H9 (cell line): ENCODE results near the gene ATF3. TPM values are rescaled to one million over a fixed set of nuclear protein-coding genes. Genes with fewer than 3 reads are reported as not detected.

ENCODE experiments used
- DNase-seq: peaks from one replicate; pipeline ENCODE4 v3.0.0-alpha.2; 2017
- H2AFZ ChIP-seq: one replicate; pipeline ENCODE4 v1.6.1; 2013; ENCODE audit warnings: mild to moderate bottlenecking, low read length, control low read depth, moderate library complexity
- H2AK5ac ChIP-seq: 2 replicates; pipeline ENCODE4 v1.6.1; 2013; ENCODE audit warnings: low read length, control low read depth, mixed read lengths; ENCODE audit not compliant: insufficient read length
- H2BK120ac ChIP-seq: one replicate; pipeline ENCODE4 v1.6.1; 2013; ENCODE audit warnings: low read depth, mild to moderate bottlenecking, low read length, control low read depth, inconsistent platforms; ENCODE audit not compliant: poor library complexity, severe bottlenecking
- H2BK12ac ChIP-seq: 2 replicates; pipeline ENCODE4 v1.6.1; 2013; ENCODE audit warnings: low read length, control low read depth, mixed read lengths, low read depth; ENCODE audit not compliant: insufficient read length
- H2BK15ac ChIP-seq: 2 replicates; pipeline ENCODE4 v1.6.1; 2013; ENCODE audit warnings: low read depth, low read length, control low read depth
- H2BK20ac ChIP-seq: one replicate; pipeline ENCODE4 v1.6.1; 2013; ENCODE audit warnings: low read depth, mild to moderate bottlenecking, low read length, control low read depth, inconsistent platforms; ENCODE audit not compliant: poor library complexity, severe bottlenecking
- H2BK5ac ChIP-seq: 2 replicates; pipeline ENCODE4 v1.6.1; 2013; ENCODE audit warnings: low read length, control low read depth, mixed read lengths; ENCODE audit not compliant: insufficient read length
- H3K14ac ChIP-seq: 2 replicates; pipeline ENCODE4 v1.6.1; 2013; ENCODE audit warnings: low read length, control low read depth; ENCODE audit not compliant: insufficient read depth
- H3K18ac ChIP-seq: 2 replicates; pipeline ENCODE4 v1.6.1; 2013; ENCODE audit warnings: low read depth, mild to moderate bottlenecking, mixed read lengths, low read length, control low read depth; ENCODE audit not compliant: insufficient read length
- H3K23ac ChIP-seq: 2 replicates; pipeline ENCODE4 v1.6.1; 2013; ENCODE audit warnings: low read length, control low read depth, mixed read lengths, low read depth; ENCODE audit not compliant: insufficient read length
- H3K23me2 ChIP-seq: 2 replicates; pipeline ENCODE4 v1.6.1; 2013; ENCODE audit warnings: low read depth, mild to moderate bottlenecking, mixed read lengths, low read length, control low read depth; ENCODE audit not compliant: insufficient read length, poor library complexity, severe bottlenecking
- H3K27ac ChIP-seq: 2 replicates; pipeline ENCODE4 v1.5.1; 2013; ENCODE audit warnings: low read length, control low read depth, mixed read lengths, low read depth; ENCODE audit not compliant: insufficient read length
- H3K27me3 ChIP-seq: 2 replicates; pipeline ENCODE4 v1.6.1; 2013; ENCODE audit warnings: low read length, control low read depth, inconsistent platforms; ENCODE audit not compliant: insufficient read depth
- H3K4ac ChIP-seq: 2 replicates; pipeline ENCODE4 v1.6.1; 2013; ENCODE audit warnings: low read depth, mild to moderate bottlenecking, control low read depth, inconsistent platforms, low read length, moderate library complexity
- H3K4me1 ChIP-seq: 2 replicates; pipeline ENCODE4 v1.6.1; 2013; ENCODE audit warnings: low read length, control low read depth, inconsistent platforms; ENCODE audit not compliant: insufficient read depth
- H3K4me2 ChIP-seq: 2 replicates; pipeline ENCODE4 v1.6.1; 2013; ENCODE audit warnings: low read length, control low read depth, mixed read lengths; ENCODE audit not compliant: insufficient read length, insufficient read depth
- H3K56ac ChIP-seq: 2 replicates; pipeline ENCODE4 v1.6.1; 2013; ENCODE audit warnings: low read depth, mild to moderate bottlenecking, mixed read lengths, low read length, control low read depth; ENCODE audit not compliant: insufficient read length
- H3K79me1 ChIP-seq: 2 replicates; pipeline ENCODE4 v1.6.1; 2013; ENCODE audit warnings: low read depth, mild to moderate bottlenecking, moderate library complexity, low read length, control low read depth, inconsistent platforms; ENCODE audit not compliant: insufficient read depth, poor library complexity, severe bottlenecking
- H3K79me2 ChIP-seq: 2 replicates; pipeline ENCODE4 v1.6.1; 2013; ENCODE audit warnings: low read length, control low read depth, inconsistent platforms; ENCODE audit not compliant: insufficient read depth
- H3K9ac ChIP-seq: 2 replicates; pipeline ENCODE4 v1.6.1; 2013; ENCODE audit warnings: low read length, control low read depth, mixed read lengths; ENCODE audit not compliant: insufficient read length; ENCODE audit errors: extremely low read depth
- H3K9me3 ChIP-seq: one replicate; pipeline ENCODE4 v1.6.1; 2013; ENCODE audit warnings: low read depth, low read length, inconsistent platforms; ENCODE audit not compliant: control insufficient read depth
- H3T11ph ChIP-seq: one replicate; pipeline ENCODE4 v1.6.1; 2013; ENCODE audit warnings: mild to moderate bottlenecking, low read length, control low read depth, inconsistent platforms
- H4K20me1 ChIP-seq: one replicate; pipeline ENCODE4 v1.6.1; 2013; ENCODE audit not compliant: control insufficient read depth, insufficient read length, insufficient read depth
- H4K5ac ChIP-seq: 2 replicates; pipeline ENCODE4 v1.6.1; 2013; ENCODE audit warnings: low read depth, mild to moderate bottlenecking, mixed read lengths, low read length, control low read depth; ENCODE audit not compliant: insufficient read length
- H4K8ac ChIP-seq: replicated peaks from 2 replicates; pipeline ENCODE4 v1.6.1; 2013; ENCODE audit warnings: low read length, control low read depth, mixed read lengths, low read depth; ENCODE audit not compliant: insufficient read length
- H4K91ac ChIP-seq: 2 replicates; pipeline ENCODE4 v1.6.1; 2013; ENCODE audit warnings: low read depth, mild to moderate bottlenecking, moderate library complexity, mixed read lengths, low read length, control low read depth; ENCODE audit not compliant: insufficient read length
- H3K27ac Mint-ChIP-seq, 3 experiments: 2 replicates in 2 of 3; 3 replicates in 1 of 3; pipeline ENCODE4 v1.8.0; 2020 to 2021; ENCODE audit warnings: mixed read lengths in 3 of 3, mild to moderate bottlenecking in 1 of 3, moderate library complexity in 1 of 3
- H3K27me3 Mint-ChIP-seq: 2 replicates; pipeline ENCODE4 v1.8.0; 2021; ENCODE audit warnings: low read depth, mild to moderate bottlenecking, moderate library complexity, mixed read lengths
- H3K36me3 Mint-ChIP-seq, 3 experiments: 2 replicates in 2 of 3; 3 replicates in 1 of 3; pipeline ENCODE4 v1.8.0; 2020 to 2021; ENCODE audit warnings: low read depth in 3 of 3, mixed read lengths in 3 of 3; ENCODE audit not compliant: insufficient read depth in 1 of 3
- H3K4me1 Mint-ChIP-seq, 2 experiments: 2 replicates each; pipeline ENCODE4 v1.8.0; 2020; ENCODE audit warnings: mixed read lengths in 2 of 2
- H3K4me3 Mint-ChIP-seq, 2 experiments: 2 replicates in 1 of 2; 3 replicates in 1 of 2; pipeline ENCODE4 v1.8.0; 2020 to 2021; ENCODE audit warnings: mild to moderate bottlenecking in 2 of 2, mixed read lengths in 2 of 2, moderate library complexity in 1 of 2
- H3K9me3 Mint-ChIP-seq, 2 experiments: 2 replicates in 1 of 2; 3 replicates in 1 of 2; pipeline ENCODE4 v1.8.0; 2020; ENCODE audit warnings: mild to moderate bottlenecking in 2 of 2, mixed read lengths in 2 of 2, moderate library complexity in 1 of 2
- CTCF ChIP-seq: fragments of 200-600 bp; sonication (generic); conservative IDR thresholded peaks from 3 replicates; pipeline ENCODE4 v1.8.0; 2021; ENCODE audit warnings: antibody characterized with exemption, mild to moderate bottlenecking
- WGBS: extraction: QIAGEN DNeasy Blood & Tissue Kit; methylation state at CpG from one replicate; pipeline ENCODE4 v1.1.7; 2013; ENCODE audit warnings: missing lambda C conversion rate, low lambda C conversion rate, mixed read lengths; ENCODE audit not compliant: insufficient read length; ENCODE audit errors: extremely low coverage; 5-methylcytosine and 5-hydroxymethylcytosine counted together
- total RNA-seq: library from RNA; stranded (reverse); gene quantifications from 2 replicates; pipeline ENCODE4 v1.2.1, GENCODE V29; 2021

ATF3 gene
- total RNA-seq, 1 experiment from 2014 or later: 14.7 TPM

GRCh38 chr1:212621043-212621948, 12.7 kb downstream of the ATF3 start:
- H3K27ac ChIP-seq: no peak overlapping the region
- no peak overlapping the region for H3K9ac ChIP-seq
- H3K14ac ChIP-seq: no peak overlapping the region
- H3K4me1 Mint-ChIP-seq: peaks cover 5 to 7% of the 10 kb centered on the region in 2 experiments
- no peaks in the 10 kb centered on the region for H3K9me3 ChIP-seq
- H4K20me1 ChIP-seq: no peaks in the 10 kb centered on the region
- no peak overlapping the region for H2AFZ ChIP-seq
- no peak overlapping the region for H4K91ac ChIP-seq
- no peak overlapping the region for H2BK120ac ChIP-seq
- no peak overlapping the region for H2BK20ac ChIP-seq
- H3K36me3 Mint-ChIP-seq: peaks cover 16 to 39% (median 37%) of the 10 kb centered on the region in 3 experiments; a peak in 6 of 7 replicates
- WGBS: no CpG with 5 or more reads among the region's 10 CpGs
- H3K9me3 Mint-ChIP-seq: no peaks in the 10 kb centered on the region; a peak in 1 of 5 replicates
- H3K23me2 ChIP-seq: no peaks in the 10 kb centered on the region
- H3K4me2 ChIP-seq: no peak overlapping the region
- no peak overlapping the region for H4K8ac ChIP-seq
- no peaks in the 10 kb centered on the region for H3K4me1 ChIP-seq
- H3T11ph ChIP-seq: no peak overlapping the region
- H3K18ac ChIP-seq: no peak overlapping the region
- no peaks in the 10 kb centered on the region for H3K27me3 ChIP-seq
- no peaks in the 10 kb centered on the region for H3K79me1 ChIP-seq
- H3K23ac ChIP-seq: no peak overlapping the region
- no peak overlapping the region for H3K4me3 Mint-ChIP-seq
- H4K5ac ChIP-seq: no peak overlapping the region
- no peak overlapping the region for H2AK5ac ChIP-seq
- H3K79me2 ChIP-seq: no peaks in the 10 kb centered on the region
- TF ChIP-seq CTCF: no peak
- no peak overlapping the region for H2BK5ac ChIP-seq
- H3K27me3 Mint-ChIP-seq: peaks cover 7% of the 10 kb centered on the region; the same call in 1 of the 2 replicates
- peak overlapping the region in 1 of 3 experiments; percentile 6; a peak in 1 of 7 replicates for H3K27ac Mint-ChIP-seq
- H3K56ac ChIP-seq: no peak overlapping the region
- no peak for DNase-seq
- H2BK15ac ChIP-seq: no peak overlapping the region
- H3K4ac ChIP-seq: no peak overlapping the region
- no peak overlapping the region for H2BK12ac ChIP-seq
